GM21737 (cell line): ENCODE results near the gene NKAPD1.
A peak's percentile ranks its signal among the peaks of the same experiment; 100 is the strongest.
"Not testable (repeated sequence)": the region's sequence is repeated elsewhere in the genome, so short reads cannot be mapped to it uniquely, and the experiment has no call there.

Experiments used
- ATAC-seq: cut with Tn5 transposase; IDR thresholded peaks from one replicate; pipeline ENCODE4 v1.9.1; 2021; ENCODE audit warnings: mild to moderate bottlenecking, moderate library complexity; ENCODE audit not compliant: unreplicated experiment

Gene NKAPD1, protein sequence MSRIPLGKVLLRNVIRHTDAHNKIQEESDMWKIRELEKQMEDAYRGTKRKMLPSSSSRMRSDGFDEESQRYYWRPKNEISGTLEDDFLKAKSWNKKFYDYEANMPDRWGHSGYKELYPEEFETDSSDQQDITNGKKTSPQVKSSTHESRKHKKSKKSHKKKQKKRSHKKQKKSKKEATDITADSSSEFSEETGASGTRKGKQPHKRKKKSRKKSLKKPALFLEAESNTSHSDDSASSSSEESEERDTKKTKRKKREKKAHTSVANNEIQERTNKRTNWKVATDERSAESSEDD

DNA sequence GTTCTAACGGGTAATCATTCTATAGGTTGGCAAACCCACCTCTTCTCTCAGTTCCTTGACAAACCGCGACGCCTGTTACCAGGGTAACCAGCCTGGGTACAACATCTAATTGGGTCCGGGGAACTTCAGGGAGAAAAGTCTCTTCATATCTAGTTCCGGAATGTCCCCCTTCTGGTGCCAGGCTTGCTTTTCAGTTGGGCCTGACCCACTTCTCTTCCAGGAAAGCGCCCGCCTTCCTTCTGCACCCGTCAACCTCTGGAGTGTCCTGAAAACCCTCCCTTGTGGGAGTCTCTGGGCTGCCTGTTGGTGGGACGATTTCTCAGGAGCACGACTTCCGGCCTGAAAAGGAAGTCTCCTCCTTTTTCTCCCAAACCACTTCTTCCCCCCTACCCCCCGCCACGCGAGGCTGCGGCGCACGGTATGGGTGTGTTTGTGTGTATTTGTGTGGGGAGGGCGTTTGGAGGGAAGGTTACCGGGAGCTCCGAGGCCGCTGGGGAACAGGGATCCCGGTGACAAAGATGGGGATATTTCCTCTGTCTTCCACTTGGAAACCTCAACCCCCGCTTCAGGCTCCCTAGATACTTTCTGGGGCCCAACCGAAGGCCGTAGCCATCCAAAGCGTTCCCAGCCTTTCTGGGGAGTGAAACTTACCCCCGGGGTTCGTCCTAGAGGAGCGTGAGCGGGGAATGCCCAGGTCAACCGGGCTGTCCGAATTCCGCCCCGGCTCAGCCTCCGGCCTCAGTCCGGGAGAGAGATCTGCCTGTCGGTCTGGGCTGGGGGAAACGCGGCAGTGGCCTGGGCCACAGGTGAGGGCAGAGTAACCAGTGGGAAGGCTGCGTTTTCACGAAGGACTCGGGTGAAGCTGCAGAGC is at the start of gene NKAPD1, which contains the start of gene PIH1D2:
TSS of gene NKAPD1 (plus strand) at position 359 of the 871 bp plus-strand sequence. CDS start 1,276 bp downstream, outside the sequence.
TSS of gene PIH1D2 (minus strand) at position 77 of the 871 bp plus-strand sequence. CDS start 843 bp downstream, outside the sequence.
- ATAC-seq = peak; percentile 74

DNA sequence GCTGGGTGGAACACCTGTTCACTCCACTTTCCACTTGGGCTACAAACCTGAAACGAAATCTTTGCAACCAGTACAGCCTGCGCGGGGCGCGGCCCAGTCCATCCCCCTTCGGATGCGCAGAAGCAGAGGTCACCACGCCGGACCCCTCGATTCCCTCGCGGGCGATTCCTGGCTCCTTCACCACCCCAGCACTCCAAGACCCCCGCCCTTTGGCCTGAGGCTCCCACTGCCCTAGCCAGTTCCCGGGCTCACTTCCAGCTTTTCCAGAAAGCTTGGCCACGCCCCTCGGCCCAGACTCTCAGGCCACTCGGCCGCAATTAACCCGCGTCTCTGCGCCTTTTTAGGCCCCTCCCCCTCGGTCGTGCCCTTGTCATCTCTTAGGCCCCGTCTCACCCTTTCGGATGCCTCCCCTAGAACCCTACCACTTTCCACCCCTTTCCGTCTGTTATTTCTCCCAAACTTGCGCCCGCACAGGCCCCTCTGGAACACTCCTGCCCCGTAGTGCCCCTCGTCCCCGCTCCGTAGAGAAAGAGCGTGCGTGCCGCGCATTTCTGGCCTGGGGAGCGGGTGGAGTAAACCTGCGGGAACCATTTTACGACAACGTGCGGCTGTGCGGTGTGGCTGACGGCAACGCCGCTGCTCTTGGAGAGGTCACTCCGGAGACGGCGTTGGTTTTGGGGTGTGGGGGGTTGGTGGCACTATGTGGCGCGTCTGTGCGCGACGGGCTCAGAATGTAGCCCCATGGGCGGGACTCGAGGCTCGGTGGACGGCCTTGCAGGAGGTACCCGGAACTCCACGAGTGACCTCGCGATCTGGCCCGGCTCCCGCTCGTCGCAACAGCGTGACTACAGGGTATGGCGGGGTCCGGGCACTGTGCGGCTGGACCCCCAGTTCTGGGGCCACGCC is 49.1 kb upstream of the NKAPD1 start, which contains the start of gene DLAT:
TSS of gene DLAT (plus strand) at position 636 of the 906 bp plus-strand sequence. CDS start at position 701, 65 bp downstream.
- peak; percentile 80 for ATAC-seq

DNA sequence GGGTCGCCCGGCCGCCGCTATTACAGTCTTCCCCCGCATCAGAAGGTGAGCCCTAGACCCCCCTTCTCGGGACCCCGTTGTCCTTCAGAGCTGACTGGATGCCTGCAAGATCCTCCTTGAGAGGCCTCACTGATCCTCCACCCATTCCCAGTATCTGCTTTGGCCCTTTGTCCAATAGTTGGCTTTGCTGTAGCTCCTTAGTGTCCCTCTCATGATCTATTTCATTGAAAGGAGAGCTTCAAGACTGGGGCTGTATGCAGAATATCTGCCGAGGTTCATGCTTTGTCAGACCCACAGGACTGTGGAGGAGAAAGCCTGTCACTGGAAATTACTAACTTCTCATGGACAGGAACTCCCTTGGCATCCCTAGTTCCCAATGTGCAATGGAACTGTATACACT is 48.4 kb upstream of the NKAPD1 start:
- ATAC-seq = peak; percentile 8

DNA sequence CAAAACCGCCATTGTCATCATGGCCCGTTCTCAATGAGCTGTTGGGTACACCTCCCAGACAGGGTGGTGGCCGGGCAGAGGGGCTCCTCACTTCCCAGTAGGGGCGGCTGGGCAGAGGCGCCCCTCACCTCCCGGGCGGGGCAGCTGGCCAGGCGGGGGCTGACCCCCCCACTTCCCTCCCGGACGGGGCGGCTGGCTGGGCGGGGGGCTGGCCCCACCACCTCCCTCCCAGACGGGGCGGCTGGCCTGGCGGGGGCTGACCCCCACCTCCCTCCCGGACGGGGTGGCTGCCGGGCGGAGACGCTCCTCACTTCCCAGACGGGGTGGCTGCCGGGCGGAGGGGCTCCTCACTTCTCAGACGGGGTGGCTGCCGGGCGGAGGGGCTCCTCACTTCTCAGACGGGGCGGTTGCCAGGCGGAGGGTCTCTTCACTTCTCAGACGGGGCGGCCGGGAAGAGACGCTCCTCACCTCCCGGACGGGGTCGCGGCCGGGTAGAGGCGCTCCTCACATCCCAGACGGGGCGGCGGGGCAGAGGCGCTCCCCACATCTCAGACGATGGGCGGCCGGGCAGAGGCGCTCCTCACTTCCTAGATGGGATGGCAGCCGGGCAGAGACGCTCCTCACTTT is 47.2 kb upstream of the NKAPD1 start:
- not testable (repeated sequence) for ATAC-seq

DNA sequence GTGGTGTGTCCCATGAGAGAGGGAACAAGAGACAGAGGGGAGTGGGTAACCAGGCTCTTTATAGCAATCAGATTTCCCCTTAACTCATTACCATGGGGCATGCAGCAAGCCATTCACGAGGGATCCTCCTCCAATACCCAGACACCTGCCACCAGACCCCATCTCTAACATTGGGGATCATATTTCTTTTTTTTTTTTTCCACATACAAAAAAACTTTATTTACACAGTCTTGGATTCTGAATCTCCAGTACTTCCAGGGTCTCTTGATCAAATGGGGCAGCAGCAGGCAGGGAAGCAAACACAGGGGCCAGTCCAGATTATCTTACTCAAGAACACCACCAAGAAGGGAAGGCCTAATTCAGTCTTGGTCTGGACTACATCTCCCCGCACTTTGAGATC is 44.6 kb upstream of the NKAPD1 start:
- ATAC-seq = no peak

DNA sequence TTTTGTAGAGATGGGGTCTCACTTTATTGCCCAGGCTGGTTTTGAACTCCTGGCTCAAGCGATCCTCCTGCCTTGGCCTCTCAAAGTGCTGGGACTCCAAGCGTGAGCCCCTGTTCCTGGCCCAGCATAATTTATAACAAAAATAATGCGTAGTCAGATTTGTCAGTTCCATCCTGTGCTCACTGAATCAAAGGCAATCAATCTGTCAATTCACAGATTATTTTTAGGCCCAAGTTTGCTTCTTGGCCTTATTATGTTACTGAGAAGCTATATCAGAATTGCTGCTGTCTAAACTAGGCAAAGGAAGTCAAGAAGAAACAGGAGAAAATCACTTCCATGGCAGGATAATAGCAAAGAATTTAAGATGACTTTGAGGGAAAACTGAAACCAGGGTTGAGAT is 40.2 kb upstream of the NKAPD1 start:
- ATAC-seq = no peak

DNA sequence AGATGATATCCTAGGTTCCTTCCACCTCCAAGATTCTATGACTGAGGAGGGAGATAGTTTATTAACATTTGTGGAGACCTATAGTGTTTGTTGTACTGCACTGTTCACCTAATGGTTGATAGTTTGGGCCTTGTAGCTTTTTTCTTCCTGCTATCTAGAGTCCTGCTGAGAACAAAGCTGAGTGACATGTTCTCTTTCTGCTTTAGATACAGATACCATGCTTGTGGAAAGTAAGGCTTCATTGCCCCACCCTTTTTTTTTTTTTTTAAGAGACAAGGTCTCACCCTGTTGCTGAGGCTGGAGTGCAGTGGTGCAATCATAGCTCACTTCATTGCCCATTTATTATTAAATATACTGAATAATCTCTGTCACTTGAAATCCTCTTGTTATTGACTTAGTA is 36.6 kb upstream of the NKAPD1 start:
- no peak for ATAC-seq

DNA sequence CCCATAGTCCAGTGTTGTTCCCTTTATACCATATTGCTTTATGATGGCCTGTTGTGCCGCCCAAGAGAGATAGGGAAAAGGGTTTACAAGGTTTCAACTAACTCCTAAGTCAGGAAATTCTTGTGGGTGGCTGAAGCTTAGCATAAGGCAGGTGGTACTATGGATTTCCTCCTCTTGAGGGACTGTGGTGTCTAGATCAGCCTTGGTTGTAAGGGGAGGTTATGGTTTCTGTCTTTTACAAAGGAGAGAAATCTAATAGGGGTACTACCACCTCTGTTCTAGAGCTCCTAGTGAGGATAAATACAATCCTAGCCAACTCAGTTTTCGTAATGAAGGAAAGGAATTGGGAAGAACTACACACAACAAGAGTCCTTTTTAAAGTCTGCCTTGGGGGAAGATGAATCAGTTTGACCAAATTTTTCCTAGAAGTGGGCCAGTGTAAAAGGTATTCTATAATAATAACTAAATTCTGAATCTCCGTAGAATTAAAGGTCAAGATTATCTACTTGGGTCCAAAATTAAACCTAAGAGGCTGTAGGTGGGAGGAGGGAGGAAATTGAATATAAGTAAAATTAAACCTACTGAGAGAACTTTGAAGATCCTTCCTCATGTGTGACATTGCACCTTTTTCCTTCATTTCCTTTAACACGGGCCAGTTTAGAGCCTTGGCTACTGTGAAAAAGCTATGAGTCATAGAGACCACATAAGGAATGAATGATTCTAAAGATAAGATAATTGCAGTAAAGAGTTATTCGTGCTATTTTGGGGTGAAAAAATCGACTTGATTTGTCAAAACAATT is 31.7 kb upstream of the NKAPD1 start:
- no peak for ATAC-seq

DNA sequence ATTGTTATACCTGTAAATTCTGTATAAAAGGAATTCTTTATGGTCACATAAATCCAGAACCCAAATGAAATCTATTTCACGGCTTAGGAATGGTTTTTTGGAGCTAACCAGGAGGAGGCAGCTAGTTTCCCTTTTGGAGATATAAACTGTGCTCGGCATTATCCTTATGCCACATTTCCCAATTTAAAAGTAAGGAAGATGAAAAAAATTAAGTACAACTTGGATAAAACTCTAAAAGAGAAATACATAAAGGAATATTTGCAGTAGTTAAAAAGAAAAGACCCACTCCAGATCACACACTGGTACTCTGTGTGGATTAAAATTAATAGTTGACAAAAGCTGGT is 31.2 kb upstream of the NKAPD1 start:
- no peak for ATAC-seq

DNA sequence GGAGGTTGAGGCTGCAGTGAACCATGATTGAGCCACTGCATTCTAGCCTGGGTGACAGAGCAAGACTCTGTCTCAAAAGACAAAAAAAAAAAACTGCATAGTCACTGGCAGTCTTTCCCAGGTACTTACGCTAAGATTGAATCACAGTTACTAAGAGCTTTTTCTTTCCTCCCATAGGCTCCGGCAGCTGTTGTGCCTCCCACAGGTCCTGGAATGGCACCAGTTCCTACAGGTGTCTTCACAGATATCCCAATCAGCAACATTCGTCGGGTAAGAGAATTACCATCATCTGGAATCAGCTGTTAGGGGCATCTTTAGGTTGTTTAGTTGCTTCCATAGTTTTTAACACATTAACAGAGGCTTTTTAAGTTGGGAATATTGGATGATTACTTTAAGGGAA is 29.1 kb upstream of the NKAPD1 start:
- no peak for ATAC-seq

DNA sequence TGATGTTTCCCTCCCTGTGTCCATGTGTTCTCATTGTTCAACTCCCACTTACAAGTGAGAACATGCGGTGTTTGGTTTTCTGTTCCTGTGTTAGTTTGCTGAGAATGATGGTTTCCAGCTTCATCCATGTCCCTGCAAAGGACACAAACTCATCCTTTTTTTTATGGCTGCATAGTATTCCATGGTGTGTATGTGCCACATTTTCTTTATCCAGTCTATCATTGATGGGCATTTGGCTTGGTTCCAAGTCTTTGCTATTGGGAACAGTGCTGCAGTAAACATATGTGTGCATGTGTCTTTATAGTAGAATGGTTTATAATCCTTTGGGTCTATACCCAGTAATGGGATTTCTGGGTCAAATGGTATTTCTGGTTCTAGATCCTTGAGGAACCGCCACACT is 27.5 kb upstream of the NKAPD1 start:
- ATAC-seq = not testable (repeated sequence)

DNA sequence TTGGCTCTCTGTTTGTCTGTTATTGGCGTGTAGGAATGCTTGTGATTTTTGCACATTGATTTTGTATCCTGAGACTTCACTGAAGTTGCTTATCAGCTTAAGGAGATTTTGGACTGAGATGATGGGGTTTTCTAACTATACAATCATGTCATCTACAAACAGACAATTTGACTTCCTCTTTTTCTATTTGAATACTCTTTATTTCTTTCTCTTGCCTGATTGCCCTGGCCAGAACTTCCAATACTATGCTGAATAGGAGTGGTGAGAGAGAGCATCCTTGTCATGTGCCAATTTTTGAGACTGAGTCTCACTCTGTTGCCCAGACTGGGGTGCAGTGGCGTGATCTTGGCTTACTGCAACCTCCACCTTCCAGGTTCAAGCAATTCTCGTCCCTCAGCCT is 25.8 kb upstream of the NKAPD1 start:
- not testable (repeated sequence) for ATAC-seq

DNA sequence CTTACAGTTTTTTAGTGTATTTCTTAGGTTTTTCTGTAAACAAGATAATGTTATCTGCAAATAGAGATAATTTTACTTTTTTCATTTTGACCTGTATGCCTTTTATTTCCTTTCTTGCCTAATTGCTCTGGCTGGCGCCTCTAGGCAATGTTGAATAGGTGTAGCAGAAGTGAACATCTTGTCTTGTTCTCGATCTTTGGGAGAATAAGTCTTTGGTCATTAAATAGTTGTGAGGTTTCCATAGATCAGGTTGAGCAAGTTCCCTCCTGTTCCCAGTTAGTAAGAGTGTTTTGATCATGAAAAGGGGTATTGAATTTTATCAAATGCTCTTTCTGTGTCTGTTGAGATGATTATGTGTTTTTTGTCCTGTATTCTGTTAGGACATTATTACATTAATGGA is 24.3 kb upstream of the NKAPD1 start:
- no peak for ATAC-seq

DNA sequence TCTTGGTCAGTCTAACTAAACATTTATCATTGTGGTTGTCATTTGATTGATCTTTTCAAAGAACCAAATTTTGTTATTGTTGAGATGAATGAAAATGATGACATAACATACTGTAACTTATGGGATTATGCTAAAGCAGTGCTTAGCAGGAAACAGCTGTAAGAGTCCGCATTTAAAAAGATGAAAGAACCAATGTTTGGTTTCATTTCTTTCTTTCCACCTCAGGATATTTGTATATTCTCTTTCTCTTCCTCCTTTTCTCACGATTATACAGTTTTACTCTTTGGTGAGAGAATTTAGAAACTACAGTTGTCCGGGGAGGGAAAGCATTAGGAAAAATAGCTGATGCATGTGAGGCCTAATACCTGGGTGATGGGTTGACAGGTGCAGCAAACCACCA is 23.4 kb upstream of the NKAPD1 start:
- no peak for ATAC-seq

DNA sequence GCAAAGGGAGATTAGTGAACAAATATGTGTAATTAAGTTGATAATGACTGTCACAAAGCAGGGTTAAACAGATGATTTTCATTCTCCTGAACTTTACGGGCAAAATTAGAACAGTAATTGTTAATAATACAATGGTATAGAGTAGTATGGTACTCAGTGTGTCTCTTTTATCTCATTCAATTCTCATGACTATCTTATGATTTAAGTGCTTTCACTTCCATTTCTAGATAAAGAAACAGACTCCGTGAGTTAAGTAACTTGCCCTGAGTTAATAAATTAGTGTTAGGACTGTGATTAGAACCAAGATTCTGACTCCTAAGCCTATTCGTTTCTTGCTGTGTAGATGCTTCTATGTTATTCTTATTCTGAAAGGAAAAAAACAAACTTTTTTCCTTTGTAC is 22.3 kb upstream of the NKAPD1 start:
- ATAC-seq = no peak

DNA sequence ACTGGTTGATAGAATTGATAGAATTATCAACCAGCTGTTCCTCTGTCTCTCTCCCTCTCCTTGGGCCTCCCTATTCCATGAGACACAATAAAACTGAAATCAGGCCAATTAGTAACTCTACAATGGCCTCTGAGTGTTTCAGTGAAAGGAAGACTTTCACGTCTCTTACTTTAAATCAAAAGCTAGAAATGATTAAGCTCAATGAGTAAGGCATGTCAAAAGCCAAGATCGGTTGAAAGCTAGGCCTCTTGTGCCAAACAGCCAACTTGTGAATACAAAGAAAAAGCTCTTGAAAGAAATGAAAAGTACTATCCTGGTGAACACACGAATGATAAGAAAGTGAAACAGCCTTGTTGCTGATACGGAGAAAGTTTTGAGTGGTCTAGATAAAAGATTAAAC is 16.9 kb upstream of the NKAPD1 start:
- ATAC-seq = no peak

DNA sequence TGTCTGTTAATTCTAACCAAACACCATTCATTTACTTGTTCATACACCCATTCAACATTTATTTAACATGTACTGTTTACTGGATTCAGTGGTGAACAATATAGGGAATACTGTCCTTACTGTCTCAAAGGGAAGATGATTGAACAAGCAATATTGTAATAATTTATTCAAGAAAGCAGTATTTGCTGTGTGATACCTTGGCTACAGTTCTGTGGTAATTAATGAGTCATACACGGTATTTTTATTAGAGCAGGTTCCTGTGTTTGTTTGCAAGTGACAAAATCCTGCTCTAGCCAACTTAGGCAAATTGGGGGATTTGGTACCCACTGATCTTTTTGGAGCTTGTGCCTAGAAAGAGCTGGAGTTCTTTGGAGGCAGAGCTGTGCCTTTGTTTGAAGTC is 16.0 kb upstream of the NKAPD1 start:
- ATAC-seq = no peak

DNA sequence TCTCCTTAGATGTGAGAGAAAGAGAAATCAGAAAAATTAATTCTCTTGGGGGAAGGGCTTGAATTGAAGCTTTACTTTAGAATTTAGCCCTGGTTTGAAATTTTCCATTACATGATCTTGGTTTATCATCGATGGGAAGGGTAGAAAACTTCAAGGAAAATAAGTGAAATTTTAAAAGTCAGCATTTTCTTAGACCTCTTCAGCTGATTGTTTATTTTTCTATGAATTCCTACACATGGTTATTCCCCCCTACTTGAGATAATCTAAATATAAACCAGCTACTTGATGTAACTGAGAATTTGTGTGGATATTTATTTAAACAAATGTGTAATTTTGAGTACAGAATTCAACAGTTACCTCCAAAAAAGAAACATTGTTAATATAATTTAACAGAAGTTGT is 11.2 kb upstream of the NKAPD1 start:
- ATAC-seq = no peak

DNA sequence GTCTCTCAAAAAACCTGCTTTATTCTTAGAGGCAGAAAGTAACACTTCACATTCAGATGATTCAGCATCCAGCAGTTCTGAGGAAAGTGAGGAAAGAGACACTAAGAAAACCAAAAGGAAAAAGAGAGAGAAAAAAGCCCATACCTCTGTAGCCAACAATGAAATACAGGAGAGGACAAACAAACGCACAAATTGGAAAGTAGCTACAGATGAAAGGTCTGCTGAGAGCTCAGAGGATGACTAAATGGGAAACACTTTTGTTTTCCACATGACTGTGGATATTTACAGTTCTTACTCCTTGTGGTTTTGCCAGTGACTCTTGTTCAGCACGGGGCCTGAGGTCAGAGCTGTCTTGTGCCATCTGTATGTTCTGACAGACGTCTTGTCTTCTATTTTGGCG is 8.6 kb downstream of the NKAPD1 start:
- ATAC-seq = no peak
